Fibroblast of gingiva (primary cell): Measurements from ENCODE around the gene POU2F3.
A peak's percentile ranks its signal among the peaks of the same experiment; 100 is the strongest.

Experiments
- DNase-seq: peaks from one replicate; pipeline ENCODE4 v3.0.0-alpha.2; 2011; ENCODE audit warnings: low read depth

Gene POU2F3

GRCh38 chr11:120226714-120227113 lies 13.2 kb upstream of the POU2F3 start:
- DNase-seq, result no peak

- DNase-seq, result no peak
Observed at GRCh38 chr11:120227228-120227852, 12.6 kb upstream of the POU2F3 start.

- DNase-seq, result no peak
Observed at GRCh38 chr11:120228794-120229384, 11.1 kb upstream of the POU2F3 start.

GRCh38 chr11:120229451-120230424 lies 10.2 kb upstream of the POU2F3 start:
- no peak for DNase-seq

GRCh38 chr11:120230433-120231071 lies 9.4 kb upstream of the POU2F3 start:
- no peak for DNase-seq

- DNase-seq, result no peak
Observed at GRCh38 chr11:120231963-120232362, 8.0 kb upstream of the POU2F3 start.

GRCh38 chr11:120233207-120233803 lies 6.6 kb upstream of the POU2F3 start:
- DNase-seq, result no peak

- DNase-seq, result peak; percentile 33
Observed at GRCh38 chr11:120235024-120235628, 4.8 kb upstream of the POU2F3 start.

GRCh38 chr11:120236169-120237107 lies 3.5 kb upstream of the POU2F3 start:
- DNase-seq, result no peak

- DNase-seq, result no peak
Observed at GRCh38 chr11:120238968-120239620, 846 bp upstream of the POU2F3 start.

- no peak for DNase-seq
Observed at GRCh38 chr11:120240866-120241265, 926 bp downstream of the POU2F3 start.

- DNase-seq, result no peak
Observed at GRCh38 chr11:120241277-120241676, 1.3 kb downstream of the POU2F3 start.

GRCh38 chr11:120243221-120243620 lies 3.3 kb downstream of the POU2F3 start:
- no peak for DNase-seq

GRCh38 chr11:120244476-120245365 lies 4.8 kb downstream of the POU2F3 start:
- DNase-seq, result no peak

GRCh38 chr11:120245434-120245833 lies 5.5 kb downstream of the POU2F3 start:
- no peak for DNase-seq

GRCh38 chr11:120248551-120249278 lies 8.8 kb downstream of the POU2F3 start:
- DNase-seq, result no peak

GRCh38 chr11:120249279-120250262 lies 9.6 kb downstream of the POU2F3 start:
- no peak for DNase-seq
